ENCODE measurements around the gene TRMT2A.
"Not testable (repeated sequence)": the region's sequence is repeated elsewhere in the genome, so short reads cannot be mapped to it uniquely, and the experiment has no call there.

Gene TRMT2A

DNA sequence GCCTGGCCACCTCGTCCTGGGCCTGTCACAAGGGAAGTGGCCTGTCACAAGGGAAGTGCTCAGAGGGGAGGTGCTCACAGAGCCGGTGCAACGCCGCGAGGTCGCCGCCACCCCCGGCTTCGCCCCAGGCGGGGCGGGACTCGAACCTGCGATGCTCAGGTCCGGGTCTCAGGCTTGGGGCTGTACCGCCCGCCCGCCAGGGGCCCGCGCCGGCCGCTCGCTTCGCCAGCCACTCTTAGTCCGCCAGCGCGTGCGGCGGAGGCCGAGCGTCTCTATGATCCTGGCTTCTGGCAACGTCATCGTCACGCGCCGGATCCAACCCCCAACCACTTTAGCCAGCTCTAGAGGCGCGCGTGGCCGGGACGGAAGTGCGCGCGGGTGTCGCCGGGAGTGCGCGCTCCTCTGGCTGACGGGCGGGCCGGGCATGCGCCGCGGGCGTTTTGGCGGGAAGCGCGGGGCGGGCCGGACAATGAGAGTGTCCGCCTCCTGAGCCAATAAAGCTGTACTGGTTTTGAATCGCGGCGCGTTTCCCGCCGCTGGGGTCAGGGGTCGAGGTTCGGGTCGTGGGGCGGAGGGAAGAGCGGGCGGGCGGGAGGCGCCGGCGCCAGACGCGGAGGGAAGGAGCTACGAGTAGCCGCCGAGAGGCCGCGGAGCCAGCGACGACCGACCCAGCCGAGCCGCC lies at the start of gene TRMT2A:
TRMT2A (minus strand) TSS at position 276 of the 682 bp plus-strand sequence. CDS start 320 bp downstream, outside the sequence.
- DNase-seq, result peak; percentile 99

DNA sequence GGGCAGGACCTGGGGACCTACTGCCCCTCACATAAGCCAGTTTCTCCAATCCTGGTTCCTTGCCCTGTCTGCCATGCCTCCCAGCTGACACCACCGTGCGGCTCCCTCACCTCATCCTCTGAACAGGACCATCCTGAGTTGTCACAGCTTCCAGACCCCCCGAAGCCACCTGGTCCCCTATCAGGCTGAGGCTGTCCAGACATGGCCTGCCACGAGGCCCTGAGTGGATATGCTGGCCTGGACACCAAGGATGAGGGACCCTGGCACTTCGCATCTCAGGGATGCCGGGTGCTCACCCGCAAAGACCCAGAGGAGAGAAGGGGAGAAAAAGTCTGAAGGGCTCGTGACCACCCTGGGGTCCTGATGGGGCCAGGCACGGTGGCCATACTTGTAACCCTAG lies 49.7 kb upstream of the TRMT2A start:
- no peak for DNase-seq

GRCh38 chr22:20165913-20166312 lies 48.9 kb upstream of the TRMT2A start:
- DNase-seq, result no peak

DNA sequence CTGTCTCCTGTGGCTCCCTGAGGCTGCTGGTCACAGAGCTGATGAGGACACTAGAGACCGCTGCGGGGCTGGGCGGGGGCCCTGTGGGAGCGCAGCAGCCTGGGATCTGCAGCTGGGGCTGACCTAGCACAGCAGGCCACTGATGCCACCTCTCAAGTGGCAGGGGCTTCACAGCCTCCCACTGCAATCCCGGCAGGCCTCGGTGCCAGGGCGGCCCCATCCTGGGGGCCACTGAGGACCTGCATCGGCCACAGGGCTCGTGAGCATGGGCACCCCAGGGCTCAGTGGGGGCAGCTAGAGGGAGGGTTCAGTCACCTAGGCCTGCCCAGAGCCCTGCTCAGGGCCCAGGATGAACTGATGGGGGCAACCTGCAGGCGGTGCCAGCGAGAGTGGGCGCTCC lies 48.4 kb upstream of the TRMT2A start:
- DNase-seq, result no peak

- no peak for DNase-seq
Measured at GRCh38 chr22:20164863-20165262, 47.8 kb upstream of the TRMT2A start.

DNA sequence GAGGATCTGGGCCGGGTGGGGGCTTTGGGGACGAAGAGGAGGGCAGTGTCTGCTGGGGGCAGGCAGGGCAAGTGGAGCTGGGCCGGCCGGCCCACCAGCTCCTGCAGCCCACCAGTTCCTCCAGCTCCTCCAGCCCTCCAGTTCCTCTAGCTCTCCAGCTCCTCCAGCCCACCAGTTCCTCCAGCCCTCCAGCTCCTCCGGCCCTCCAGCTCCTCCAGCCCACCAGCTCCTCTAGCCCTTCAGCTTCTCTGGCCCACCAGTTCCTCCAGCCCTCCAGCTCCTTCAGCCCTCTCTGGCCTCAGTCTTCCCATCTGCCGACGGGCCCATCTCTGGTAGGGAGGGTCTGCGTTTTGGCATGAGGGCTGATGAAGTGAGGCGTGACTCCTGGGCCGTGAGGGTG lies 43.0 kb upstream of the TRMT2A start:
- no peak for DNase-seq

DNA sequence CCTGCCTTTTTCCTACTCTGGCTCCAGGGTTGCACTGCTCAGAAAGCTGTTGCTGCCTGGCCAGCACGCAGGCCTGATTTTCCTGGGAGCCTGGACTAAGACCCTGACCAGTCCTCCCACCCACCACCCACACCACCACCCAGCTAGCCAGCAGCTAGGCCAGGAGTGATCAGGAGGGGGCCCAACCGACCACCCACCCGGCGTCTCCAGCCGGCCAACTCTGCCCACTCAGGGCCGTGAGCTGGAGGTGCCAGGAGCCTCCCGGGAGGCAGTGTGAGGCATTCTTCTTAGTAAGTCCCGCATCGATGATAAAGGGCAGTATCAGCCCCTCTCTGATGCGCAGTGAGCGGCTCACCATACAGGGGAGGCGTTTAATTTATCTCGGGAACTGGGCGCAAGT lies 42.5 kb upstream of the TRMT2A start:
- not testable (repeated sequence) for DNase-seq

GRCh38 chr22:20159076-20159475 lies 42.0 kb upstream of the TRMT2A start:
- DNase-seq, result no peak

GRCh38 chr22:20158391-20159036 lies 41.5 kb upstream of the TRMT2A start:
- no peak for DNase-seq

GRCh38 chr22:20157430-20158183 lies 40.6 kb upstream of the TRMT2A start:
- no peak for DNase-seq

- DNase-seq, result peak; percentile 58
Measured at GRCh38 chr22:20156611-20157429, 39.8 kb upstream of the TRMT2A start.

DNA sequence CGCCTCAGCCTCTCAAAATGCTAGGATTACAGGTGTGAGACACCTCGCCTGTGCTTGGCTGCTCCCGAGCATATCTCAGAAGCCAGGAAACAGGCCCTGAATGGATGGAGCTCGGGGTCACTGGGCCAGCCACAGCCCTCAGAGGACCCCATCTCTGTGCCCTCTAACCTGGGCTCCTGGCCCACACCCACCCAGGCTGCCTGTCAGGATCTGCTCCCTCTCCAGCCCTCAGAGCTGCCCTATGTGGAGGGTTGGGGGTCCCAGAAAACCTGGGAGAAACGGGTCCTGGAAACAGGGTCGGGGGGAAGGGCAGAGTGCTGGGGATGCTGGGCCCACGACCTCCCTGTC lies 39.0 kb upstream of the TRMT2A start:
- DNase-seq, result no peak

GRCh38 chr22:20155330-20156041 lies 38.5 kb upstream of the TRMT2A start:
- no peak for DNase-seq

DNA sequence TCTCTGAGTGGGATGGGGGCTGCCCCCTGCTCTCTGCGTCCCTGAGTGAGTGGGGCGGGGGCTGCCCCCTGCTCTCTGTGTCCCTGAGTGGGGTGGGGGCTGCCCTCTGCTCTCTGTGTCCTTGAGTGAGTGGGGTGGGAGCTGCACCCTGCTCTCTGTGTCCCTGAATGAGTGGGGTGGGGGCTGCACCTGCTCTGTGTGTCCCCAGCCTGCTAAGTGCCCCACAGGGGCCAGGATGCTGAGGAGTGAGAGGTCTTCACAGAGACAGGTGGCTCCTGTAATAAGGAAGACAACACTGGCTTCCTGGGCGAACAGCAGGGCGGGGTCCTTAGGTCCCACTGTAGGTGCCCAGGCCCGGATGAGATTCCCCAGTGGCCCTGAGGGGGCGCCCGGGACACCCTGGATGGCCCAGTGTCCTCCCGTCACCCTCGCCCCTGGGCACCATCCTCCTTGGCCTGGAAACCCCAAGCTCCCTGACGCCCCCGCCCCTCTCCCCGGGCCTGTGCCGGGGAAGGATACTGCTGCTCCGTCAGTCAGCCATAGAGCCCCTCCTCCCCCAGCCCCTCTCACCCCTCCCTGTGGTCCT lies 37.7 kb upstream of the TRMT2A start:
- DNase-seq, result no peak

GRCh38 chr22:20153945-20154344 lies 36.9 kb upstream of the TRMT2A start:
- no peak for DNase-seq

GRCh38 chr22:20152464-20152890 lies 35.5 kb upstream of the TRMT2A start:
- DNase-seq, result no peak

GRCh38 chr22:20151276-20151588 lies 34.2 kb upstream of the TRMT2A start:
- DNase-seq, result no peak

- no peak for DNase-seq
Measured at GRCh38 chr22:20150381-20151275, 33.6 kb upstream of the TRMT2A start, which contains the start of gene CCDC188. CCDC188 (minus strand) TSS chr22:20151055; CDS start chr22:20150986, 69 bp downstream.

- no peak for DNase-seq
Measured at GRCh38 chr22:20149257-20150250, 32.5 kb upstream of the TRMT2A start.

GRCh38 chr22:20148414-20148813 lies 31.4 kb upstream of the TRMT2A start:
- no peak for DNase-seq
